ENCODE data around the gene ATG10.
"Not testable (repeated sequence)": the region's sequence is repeated elsewhere in the genome, so short reads cannot be mapped to it uniquely, and the experiment has no call there.

ATG10 gene

GRCh38 chr5:82058710-82059109, 86.9 kb downstream of the ATG10 start:
- DNase-seq = no peak

GRCh38 chr5:82066791-82067190, 95.0 kb downstream of the ATG10 start:
- no peak for DNase-seq

- DNase-seq = not testable (repeated sequence)
Observed at GRCh38 chr5:82068042-82068441, 96.2 kb downstream of the ATG10 start.

GRCh38 chr5:82068723-82069122, 96.9 kb downstream of the ATG10 start:
- no peak for DNase-seq

- DNase-seq = no peak
Observed at GRCh38 chr5:82072138-82072537, 100.3 kb downstream of the ATG10 start.

GRCh38 chr5:82073179-82073578, 101.4 kb downstream of the ATG10 start:
- no peak for DNase-seq

- DNase-seq = peak in 1 of 2 donors; percentile 48
Observed at GRCh38 chr5:82074950-82075349, 103.1 kb downstream of the ATG10 start.

- no peak for DNase-seq
Observed at GRCh38 chr5:82077496-82077895, 105.7 kb downstream of the ATG10 start.

- DNase-seq = no peak
Observed at GRCh38 chr5:82091617-82092016, 119.8 kb downstream of the ATG10 start.

GRCh38 chr5:82095536-82095935, 123.7 kb downstream of the ATG10 start:
- DNase-seq = no peak

- DNase-seq = no peak
Observed at GRCh38 chr5:82096249-82096648, 124.4 kb downstream of the ATG10 start.

GRCh38 chr5:82100303-82101077, 128.7 kb downstream of the ATG10 start:
- no peak for DNase-seq

GRCh38 chr5:82104872-82105271, 133.0 kb downstream of the ATG10 start:
- DNase-seq = no peak

- DNase-seq = no peak
Observed at GRCh38 chr5:82105457-82105856, 133.6 kb downstream of the ATG10 start.

GRCh38 chr5:82106207-82106606, 134.4 kb downstream of the ATG10 start:
- no peak for DNase-seq

GRCh38 chr5:82106756-82107155, 134.9 kb downstream of the ATG10 start:
- DNase-seq = no peak

- DNase-seq = peak in 1 of 2 donors; percentile 47
Observed at GRCh38 chr5:82107267-82107666, 135.4 kb downstream of the ATG10 start.

GRCh38 chr5:82109013-82109412, 137.2 kb downstream of the ATG10 start:
- DNase-seq = no peak

- DNase-seq = not testable (repeated sequence)
Observed at GRCh38 chr5:82109915-82110314, 138.1 kb downstream of the ATG10 start.

- no peak for DNase-seq
Observed at GRCh38 chr5:82111191-82111590, 139.4 kb downstream of the ATG10 start.

- no peak for DNase-seq
Observed at GRCh38 chr5:82115858-82116257, 144.0 kb downstream of the ATG10 start.

- DNase-seq = no peak
Observed at GRCh38 chr5:82119889-82120288, 148.1 kb downstream of the ATG10 start.

GRCh38 chr5:82129723-82130285, 158.0 kb downstream of the ATG10 start:
- DNase-seq = no peak

- no peak for DNase-seq
Observed at GRCh38 chr5:82130602-82131001, 158.8 kb downstream of the ATG10 start.

- no peak for DNase-seq
Observed at GRCh38 chr5:82137205-82137604, 165.4 kb downstream of the ATG10 start.
